HG03432 (cell line): ENCODE data around the gene AURKA.
A peak's percentile ranks its signal among the peaks of the same experiment; 100 is the strongest.
"Not testable (repeated sequence)": the region's sequence is repeated elsewhere in the genome, so short reads cannot be mapped to it uniquely, and the experiment has no call there.

Experiments
- ATAC-seq: cut with Tn5 transposase; IDR thresholded peaks from one replicate; pipeline ENCODE4 v1.9.1; 2021; ENCODE audit warnings: mild to moderate bottlenecking, moderate library complexity; ENCODE audit not compliant: unreplicated experiment

Gene AURKA

DNA sequence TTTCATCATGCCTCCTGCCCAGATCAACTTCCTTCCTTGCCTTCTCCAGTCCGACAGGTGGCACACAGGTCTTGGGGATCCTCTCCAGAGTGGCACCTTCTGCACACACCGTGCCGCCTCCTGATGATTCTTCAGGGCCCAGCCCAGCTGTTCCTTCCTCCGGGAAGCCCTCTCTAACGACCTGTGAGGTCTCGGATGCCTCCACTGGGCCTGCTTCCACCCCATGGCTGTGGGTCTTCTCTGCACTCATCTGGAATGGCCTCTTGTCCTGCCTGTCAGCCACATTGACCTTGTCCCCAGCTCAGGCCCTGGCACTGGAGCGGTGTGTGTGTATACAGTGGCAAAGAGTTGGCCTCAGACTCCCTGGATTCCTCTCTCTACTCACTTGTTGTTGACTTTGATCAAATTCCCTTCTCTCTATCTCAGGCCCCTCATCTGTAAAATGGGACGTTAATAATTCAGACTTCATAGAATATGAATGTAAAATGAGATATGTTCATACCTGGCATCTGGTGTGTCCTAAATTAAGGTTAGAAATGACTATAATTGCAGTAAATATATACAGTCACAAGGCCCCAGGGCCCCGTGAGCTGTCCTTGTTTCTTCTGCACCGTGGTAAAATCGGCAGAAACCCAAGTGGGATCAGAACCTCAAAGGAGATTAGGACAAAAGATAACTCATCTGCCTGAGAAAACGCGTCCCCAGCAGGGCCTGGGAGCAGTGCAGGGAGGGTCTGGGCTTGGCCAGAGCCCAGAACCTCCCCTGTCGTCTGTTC lies 31.7 kb downstream of the AURKA start:
- ATAC-seq: no peak

DNA sequence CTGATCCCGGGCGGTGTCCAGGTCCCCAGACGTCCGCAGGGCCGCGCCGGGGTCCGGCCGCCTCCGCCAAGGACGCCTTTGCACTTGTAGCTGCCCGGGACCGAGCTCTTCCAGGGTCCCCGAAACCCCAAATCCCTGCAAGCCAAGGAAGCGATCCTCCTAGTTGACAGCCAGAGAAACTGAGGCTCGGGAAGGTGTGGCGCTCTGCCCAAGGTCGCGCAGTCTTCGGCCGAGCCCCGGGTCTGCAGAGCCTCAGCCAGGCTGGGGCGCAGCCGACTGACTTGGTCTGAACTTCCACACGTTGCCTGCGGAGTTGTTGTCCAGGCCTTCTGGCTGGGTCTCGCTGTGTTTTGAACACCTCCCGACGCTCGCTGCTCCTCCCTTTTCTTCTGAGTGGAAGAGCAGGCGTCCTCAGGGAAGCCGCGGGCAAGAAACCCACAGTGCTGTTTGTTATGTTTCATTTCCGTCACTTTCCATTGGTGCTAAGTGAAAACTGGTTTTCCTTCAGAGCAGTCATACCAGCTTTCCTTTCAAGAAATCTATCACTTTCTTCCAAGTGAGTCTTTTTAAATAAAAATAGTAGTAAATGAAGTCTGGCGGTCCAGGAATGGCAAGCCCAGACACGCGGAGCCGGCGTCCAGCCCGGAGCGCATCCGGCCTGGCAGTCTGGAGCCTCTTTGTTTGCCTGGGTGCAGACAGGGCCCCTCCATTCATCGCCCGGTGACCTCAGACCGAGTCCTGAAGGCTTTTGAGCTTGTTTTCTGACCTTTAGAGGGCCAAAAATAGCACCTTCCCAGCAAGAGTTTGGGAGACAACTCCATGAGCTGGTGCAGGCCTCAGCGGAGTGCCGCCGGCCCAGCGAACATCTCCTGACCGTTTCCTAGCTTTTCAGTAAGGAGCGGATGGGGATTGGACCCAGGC lies 32.5 kb downstream of the AURKA start:
- peak; percentile 27 for ATAC-seq

DNA sequence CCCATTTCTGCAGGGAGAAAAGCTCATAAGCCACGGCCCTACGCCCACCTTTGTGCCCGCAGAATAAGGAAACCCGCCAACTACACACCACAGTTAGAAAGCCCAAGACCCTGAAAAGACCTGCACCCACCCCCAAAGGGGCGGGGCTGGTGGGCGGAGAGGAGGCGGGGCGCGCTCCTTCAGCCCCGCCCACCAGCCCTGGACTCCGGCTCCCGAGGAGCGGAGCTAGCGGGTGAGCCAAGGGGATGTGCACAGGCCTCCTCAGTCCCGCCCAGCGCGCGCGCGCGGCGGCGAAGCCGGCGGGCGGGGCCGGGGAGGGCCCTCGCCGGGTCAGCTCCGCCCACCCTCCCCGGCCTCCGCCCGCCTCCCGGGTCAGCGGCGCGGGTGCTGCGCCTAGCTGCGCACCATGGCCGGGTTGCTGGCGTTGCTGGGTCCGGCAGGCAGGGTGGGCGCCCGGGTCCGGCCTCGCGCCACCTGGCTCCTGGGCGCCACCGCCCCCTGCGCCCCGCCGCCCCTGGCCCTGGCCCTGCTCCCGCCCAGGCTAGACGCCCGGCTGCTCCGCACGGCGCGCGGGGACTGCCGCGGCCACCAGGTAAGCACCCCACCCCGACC lies 33.3 kb downstream of the AURKA start, which contains the start of gene FAM210B:
Gene FAM210B (plus strand): TSS at position 375 of the 612 bp plus-strand sequence. CDS start 32 bp downstream, at position 407.
- ATAC-seq: peak; percentile 99

DNA sequence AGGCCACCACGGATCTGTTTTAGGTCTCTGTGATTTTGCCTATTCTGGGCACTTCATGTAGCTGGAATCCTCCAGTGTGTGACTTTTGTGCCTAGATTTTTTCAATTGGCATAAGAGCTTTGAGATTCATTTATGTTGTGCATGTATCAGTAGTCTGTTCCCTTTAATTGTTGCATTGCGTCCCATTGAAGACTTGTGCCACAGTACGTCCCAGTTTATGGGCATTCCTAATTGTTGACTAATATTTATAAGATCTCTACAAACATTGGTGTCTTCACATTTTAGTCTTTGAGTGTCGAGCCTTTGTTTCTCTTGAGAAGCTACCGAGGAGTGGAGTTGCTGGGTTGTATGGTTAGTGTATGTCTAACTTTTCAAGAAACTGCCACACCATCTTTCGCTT lies 33.9 kb downstream of the AURKA start:
- ATAC-seq: no peak

DNA sequence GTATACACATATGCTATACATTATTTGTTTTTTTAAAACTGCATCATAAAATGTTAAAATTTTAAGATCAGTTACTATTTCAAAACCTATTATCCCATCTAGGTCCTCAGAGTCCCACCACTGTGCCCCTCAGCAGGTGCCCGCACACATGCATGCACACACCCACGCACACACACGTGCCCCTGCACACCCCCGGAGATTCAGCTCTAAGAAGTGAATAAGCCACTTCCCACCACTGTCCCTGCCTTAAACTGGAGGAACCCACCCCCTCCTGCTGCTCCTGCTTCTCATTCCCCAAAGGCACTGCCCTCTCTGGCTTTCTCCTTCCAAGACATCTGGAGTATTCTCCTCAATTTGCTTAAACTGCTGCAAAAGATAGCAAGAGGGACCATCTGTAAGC lies 38.7 kb downstream of the AURKA start:
- ATAC-seq: no peak

DNA sequence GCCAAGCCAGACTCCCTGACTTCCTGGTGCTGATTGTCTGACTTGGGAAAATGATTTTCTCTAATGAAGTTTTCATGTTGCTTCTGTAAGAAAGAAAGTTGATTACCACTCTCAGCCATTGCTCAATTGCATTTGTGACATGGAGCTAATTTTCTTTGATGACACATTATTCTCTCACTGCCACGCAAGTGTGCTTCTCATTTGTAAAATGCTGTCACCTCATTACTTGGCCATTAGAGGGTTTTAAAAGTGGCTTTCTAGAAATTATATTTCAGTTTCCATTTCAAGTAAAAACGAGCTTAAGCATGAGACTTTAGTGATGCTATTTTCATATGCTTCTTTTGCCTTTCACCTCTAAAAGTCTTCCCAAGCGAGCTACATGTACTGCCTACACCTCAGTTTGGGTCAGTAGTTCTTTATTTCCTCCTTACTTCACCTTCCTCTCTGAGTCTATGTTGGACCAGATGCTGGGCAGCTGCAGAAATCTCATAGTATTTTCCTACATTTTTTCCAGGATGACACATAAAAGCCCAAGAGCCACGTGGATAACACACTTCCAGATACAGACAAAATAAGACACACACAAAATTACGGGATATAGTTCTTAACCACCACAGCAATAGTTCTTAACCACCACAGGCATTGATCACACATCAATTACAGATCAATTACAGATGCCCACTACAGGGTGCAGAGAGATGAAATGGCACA lies 39.5 kb downstream of the AURKA start:
- ATAC-seq: no peak

DNA sequence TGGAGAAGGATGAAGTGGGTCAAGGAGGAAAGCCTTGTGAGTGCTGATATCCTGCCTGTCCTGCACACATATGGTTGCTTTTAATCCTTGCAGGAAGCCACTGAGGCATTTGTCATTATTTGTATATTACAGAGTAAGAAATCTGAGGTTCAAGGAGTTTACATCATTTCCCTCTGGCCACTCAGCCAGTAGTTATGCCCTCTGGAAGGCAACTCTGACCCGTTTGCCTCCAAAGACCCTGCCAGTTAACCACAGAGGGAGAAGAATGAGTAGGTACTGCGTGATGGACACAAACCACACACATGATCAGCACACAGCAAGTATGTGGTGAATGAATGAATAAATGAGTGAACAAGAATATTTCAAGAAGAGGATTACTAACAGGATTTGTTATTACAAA lies 41.2 kb downstream of the AURKA start:
- ATAC-seq: no peak

DNA sequence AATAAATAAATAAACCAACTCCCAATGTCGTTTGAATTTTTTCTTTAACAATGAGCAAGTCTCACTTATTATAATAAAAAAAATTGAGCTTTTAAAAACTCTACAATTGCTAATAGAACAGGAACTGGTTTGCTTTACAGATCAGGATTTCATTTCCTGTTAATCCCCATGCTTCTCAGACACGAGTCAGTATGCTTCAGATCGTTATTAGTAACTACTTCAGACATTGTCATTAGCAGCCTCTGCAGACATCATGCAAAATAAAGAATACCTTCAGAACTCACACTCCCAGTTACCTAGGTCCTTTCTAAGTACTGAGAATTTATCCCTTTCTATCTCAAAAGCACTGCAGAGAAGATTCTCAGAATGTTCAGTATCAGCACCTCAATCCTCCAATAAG lies 43.3 kb downstream of the AURKA start:
- ATAC-seq: no peak

DNA sequence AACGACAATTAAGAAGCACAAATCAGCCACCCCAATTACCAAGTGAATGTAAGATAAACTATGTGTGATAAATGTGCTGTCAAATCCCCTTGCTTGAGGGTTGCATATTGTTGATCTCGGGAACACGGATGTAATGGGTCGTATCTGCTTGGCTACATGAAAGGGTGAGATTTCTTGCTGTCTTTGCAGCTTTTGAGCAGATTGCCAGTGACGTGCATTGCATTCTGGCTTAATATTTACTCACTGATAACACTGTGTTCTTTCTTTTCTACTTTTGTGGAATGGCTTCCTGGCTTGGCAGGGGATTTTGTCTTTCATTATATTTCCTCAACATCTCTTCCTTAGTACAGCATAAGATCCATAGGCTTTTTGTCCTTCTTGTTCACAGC lies 43.7 kb downstream of the AURKA start:
- ATAC-seq: no peak

DNA sequence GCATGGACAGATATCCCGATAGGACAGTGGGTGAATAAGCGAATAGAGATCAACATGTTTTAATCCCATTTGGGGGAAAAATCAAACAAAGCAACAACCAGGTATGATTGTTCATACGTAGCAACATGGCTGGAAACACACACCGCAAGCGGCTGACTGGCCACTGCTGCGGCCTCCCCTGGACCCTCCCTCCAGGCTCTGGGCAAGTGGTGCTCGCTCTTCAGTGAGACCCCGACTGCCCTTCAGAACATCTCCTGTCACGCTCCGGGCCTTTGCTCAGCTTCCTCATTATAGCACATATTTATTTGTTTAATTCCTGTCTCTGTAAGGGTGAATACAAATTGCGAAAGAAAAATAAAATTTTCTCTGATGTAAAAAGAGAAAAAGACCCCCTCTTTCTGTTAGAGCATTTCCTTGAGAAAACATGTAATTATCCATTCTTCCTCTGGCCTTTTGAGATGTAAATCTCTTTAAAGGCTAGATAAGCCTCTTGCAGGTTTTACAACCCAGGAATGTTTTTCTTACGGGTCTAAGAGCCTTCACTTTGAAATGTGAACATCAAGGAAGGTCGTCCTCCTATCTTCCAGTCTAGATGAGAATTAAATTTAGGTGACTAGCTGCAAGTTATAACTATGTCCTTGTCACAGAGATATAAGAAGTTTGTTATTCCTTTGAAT lies 44.2 kb downstream of the AURKA start:
- no peak for ATAC-seq

DNA sequence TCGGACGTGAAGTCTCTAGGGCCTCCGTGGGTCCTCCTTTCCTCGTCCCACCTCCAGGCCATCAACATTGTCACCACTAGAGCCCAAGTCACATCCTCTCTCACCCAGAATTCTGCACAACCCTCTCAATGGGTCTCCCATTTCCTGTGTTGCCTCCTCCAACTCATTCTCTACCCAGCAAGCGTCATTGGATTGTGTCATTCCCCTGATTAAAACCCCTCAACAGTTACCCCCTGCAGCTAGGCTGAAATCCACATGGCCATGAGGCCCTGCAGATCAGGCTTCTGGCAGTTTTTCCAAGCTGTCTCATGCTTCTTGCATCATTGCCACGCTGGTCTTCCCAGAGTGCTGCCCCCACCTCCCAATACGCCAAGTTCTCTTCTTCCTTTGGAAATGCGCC lies 46.1 kb downstream of the AURKA start:
- no peak for ATAC-seq

DNA sequence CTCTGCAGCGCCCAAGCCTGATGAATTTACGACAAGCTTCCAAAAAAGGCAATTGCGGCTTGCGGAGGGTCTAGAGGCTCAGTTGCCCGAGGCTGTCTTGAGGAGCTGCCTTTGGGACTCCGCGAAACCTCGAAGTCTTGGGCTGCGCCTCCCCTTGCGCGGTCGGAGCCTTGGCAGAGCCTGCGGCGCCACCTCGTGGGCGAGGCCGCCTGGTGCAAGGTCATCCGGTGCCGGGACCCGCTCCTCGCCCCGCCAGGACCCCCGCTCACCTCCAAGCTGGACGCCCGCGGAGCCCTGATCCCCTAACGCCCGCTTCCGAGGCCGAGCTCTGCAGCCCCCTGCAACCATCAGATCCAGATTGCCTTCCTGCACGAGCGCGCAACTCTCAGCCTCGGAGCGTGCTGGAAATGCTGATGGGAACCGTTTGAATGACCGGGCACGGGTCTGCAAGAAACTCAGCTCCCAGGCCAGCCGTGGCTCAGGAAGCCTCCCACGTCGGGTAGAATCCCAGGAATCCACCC lies 48.1 kb downstream of the AURKA start:
- peak; percentile 96 for ATAC-seq

DNA sequence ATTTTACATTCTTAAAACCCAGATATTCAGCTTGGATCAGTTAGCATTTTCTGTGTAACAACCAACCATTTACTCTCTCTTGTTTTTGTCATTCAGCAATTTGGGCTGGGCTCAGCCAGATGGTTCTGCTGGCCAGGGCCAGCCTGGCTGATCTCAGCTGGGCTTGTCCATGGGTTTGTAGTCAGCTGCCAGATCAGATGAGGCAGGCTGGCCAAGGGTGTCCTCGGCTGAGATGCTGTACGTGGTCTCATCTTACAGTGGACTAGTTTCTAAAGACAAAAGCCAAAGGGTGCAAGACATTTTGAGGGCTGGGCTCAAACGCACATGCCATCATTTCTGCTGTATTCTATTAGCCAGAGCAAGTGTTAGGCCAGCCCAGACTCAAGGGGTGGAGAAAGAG lies 49.2 kb downstream of the AURKA start:
- ATAC-seq: no peak

DNA sequence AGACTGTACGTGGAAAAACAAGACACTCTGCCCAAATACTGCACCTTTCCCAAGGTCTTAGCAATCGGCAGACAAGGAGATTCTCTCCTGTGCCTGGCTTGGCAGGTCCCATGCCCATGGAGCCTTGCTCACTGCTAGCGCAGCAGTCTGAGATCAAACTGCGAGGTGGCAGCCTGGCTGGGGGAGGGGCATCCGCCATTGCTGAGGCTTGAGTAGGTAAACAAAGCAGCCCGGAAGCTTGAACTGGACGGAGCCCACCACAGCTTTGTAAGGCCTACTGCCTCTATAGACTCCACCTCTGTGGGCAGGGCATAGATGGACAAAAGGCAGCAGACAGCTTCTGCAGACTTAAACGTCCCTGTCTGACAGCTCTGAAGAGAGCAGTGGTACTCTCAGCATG lies 55.3 kb downstream of the AURKA start:
- ATAC-seq: not testable (repeated sequence)

DNA sequence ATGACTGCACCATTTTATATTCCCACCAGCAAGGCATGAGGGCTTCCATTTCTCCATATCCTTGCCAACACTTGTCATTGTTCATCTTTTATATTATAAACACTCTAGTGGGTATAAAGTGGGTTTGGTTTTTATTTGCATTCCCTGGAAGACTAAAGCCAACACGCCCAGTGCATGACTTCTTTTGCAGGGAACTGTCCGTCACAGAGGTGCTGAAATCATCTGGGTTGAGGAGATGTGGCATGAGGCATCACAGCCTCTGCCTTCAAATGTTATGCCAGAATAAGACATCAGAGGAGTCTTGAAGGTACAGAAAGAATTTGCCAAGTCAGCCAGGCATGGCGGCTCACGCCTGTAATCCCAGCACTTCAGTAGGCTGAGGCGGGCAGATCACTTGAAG lies 63.2 kb downstream of the AURKA start:
- ATAC-seq: no peak

DNA sequence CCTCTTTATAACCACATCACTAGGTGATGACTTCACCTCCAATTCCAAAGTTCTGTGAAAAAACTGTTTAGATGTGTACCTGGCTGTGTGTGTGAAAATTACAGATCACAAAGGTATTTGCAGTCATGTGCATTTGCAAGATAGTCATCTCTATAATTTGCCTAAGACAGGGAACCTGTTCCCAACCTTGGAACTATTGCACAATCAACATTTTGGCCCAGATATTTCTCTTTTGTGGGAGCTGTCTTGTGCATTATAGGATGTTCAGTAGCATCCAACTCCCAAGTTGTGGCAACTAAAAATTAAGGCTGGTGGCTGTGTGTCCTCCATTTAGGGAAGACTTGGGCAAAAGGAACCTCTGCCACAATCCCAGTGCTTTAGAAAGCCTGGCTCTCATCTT lies 67.2 kb downstream of the AURKA start:
- no peak for ATAC-seq

DNA sequence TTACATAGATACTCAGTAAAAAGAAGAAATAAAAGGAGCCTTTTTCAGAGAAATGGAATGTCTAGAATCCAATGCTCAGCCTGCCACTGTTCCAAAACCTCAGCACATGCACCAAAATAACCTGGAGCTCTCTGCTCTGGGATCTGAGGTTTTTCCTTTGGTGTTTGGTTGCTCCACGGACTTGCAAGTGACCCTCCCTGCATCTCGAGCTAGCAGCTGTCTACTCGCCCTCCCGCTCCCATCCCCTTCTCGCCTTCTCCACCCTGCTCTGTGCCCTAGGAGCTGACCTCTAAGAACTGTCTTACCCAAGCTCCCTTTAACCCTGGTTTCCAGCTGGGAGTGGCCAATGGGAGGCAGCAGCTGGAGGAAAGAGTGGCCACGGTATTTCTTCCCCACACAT lies 68.4 kb downstream of the AURKA start:
- ATAC-seq: no peak

DNA sequence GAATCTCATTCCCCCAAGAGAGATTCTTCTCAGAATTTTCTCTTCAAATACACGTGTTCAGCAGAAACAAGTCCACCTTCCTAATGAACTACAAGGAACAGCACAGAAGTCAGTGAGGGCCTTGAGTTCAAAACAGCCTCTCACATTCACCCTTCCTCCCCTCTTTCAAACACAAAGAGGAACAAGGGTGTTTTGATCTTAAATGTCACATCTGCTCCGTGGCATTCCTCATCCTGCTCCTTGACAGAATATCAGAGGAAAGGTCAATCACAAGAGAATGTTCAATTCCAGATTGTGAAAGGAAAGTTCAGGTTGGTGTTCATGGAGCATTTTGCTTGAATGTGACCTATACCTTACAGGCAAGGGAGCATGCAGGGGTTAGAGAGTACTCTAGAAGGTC lies 68.8 kb downstream of the AURKA start:
- no peak for ATAC-seq

DNA sequence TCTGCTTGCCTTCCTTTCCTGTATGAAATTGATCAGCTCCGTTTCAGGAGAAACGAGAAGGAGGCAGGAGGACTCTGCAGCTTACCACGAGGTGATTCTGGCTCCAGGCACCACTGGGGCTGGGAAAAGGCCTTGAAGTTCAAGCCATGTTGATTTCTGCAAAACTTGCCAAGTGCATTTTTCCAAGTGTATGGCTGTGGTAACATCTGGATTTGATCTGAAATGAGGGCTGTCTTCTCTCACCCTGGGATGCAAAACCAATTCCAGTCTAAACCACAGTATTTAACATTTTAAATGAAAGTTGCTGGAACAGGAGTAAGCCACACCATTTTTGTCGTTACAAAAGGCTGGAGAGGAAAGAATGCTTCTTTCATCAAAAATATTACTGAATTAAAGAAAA lies 69.3 kb downstream of the AURKA start:
- no peak for ATAC-seq
